Trophoblast cell (in vitro differentiated cells and primary cell): ENCODE data around the gene MESD.

Source experiments
- DNase-seq, 2 donors: peaks; one replicate each; pipeline ENCODE4 v3.0.0-alpha.2; 2016
- H2AFZ ChIP-seq: 2 replicates; pipeline ENCODE4 v1.6.1; 2013; ENCODE audit warnings: low read length, moderate library complexity, mild to moderate bottlenecking; ENCODE audit not compliant: insufficient read depth, poor library complexity
- H2AK5ac ChIP-seq: 2 replicates; pipeline ENCODE4 v1.6.1; 2013; ENCODE audit warnings: mild to moderate bottlenecking, low read length
- H2BK120ac ChIP-seq: 2 replicates; pipeline ENCODE4 v1.6.1; 2013; ENCODE audit warnings: low read length, mild to moderate bottlenecking, moderate library complexity; ENCODE audit not compliant: insufficient read depth, poor library complexity
- H2BK12ac ChIP-seq: 2 replicates; pipeline ENCODE4 v1.6.1; 2013; ENCODE audit warnings: mild to moderate bottlenecking, low read length, moderate library complexity
- H2BK5ac ChIP-seq: 2 replicates; pipeline ENCODE4 v1.6.1; 2013; ENCODE audit warnings: low read length, low read depth, moderate library complexity, mild to moderate bottlenecking; ENCODE audit not compliant: poor library complexity
- H3K14ac ChIP-seq: 2 replicates; pipeline ENCODE4 v1.6.1; 2013; ENCODE audit warnings: mild to moderate bottlenecking, low read length
- H3K18ac ChIP-seq: 2 replicates; pipeline ENCODE4 v1.6.1; 2013; ENCODE audit warnings: mild to moderate bottlenecking, low read length
- H3K23ac ChIP-seq: 2 replicates; pipeline ENCODE4 v1.6.1; 2013; ENCODE audit warnings: low read length
- H3K27ac ChIP-seq: 2 replicates; pipeline ENCODE4 v1.5.1; 2013; ENCODE audit warnings: low read depth, mild to moderate bottlenecking, inconsistent platforms, low read length, moderate library complexity
- H3K27me3 ChIP-seq: 2 replicates; pipeline ENCODE4 v1.6.1; 2013; ENCODE audit warnings: inconsistent platforms, mild to moderate bottlenecking, low read length, moderate library complexity; ENCODE audit not compliant: insufficient read depth
- H3K36me3 ChIP-seq, 2 experiments: 1 replicate in 1 of 2; 2 replicates in 1 of 2; pipeline ENCODE4 v1.6.1; 2013; ENCODE audit warnings: low read length in 2 of 2, mild to moderate bottlenecking in 2 of 2, moderate library complexity in 1 of 2; ENCODE audit not compliant: insufficient read depth in 2 of 2, control insufficient read depth in 1 of 2
- H3K4ac ChIP-seq: 2 replicates; pipeline ENCODE4 v1.6.1; 2013; ENCODE audit warnings: low read depth, mild to moderate bottlenecking, low read length, moderate library complexity
- H3K4me1 ChIP-seq, 2 experiments: 1 replicate in 1 of 2; 2 replicates in 1 of 2; pipeline ENCODE4 v1.6.1; 2013; ENCODE audit warnings: low read length in 2 of 2, mild to moderate bottlenecking in 2 of 2, moderate library complexity in 1 of 2; ENCODE audit not compliant: insufficient read depth in 2 of 2, control insufficient read depth in 1 of 2
- H3K4me2 ChIP-seq: 2 replicates; pipeline ENCODE4 v1.6.1; 2013; ENCODE audit warnings: inconsistent platforms, mild to moderate bottlenecking, low read length, moderate library complexity
- H3K4me3 ChIP-seq: 2 replicates; pipeline ENCODE4 v1.5.1; 2013; ENCODE audit warnings: mild to moderate bottlenecking, low read depth, low read length, inconsistent platforms
- H3K79me1 ChIP-seq: one replicate; pipeline ENCODE4 v1.6.1; 2013; ENCODE audit warnings: low read length
- H3K79me2 ChIP-seq: 2 replicates; pipeline ENCODE4 v1.6.1; 2013; ENCODE audit warnings: low read length, mild to moderate bottlenecking; ENCODE audit not compliant: control insufficient read depth, insufficient read depth, poor library complexity
- H3K9ac ChIP-seq: 2 replicates; pipeline ENCODE4 v1.6.1; 2013; ENCODE audit warnings: mild to moderate bottlenecking, low read length
- H3K9me3 ChIP-seq: 2 replicates; pipeline ENCODE4 v1.6.1; 2013; ENCODE audit warnings: low read depth, mild to moderate bottlenecking, control low read depth, inconsistent platforms, low read length; ENCODE audit not compliant: insufficient read depth
- H4K12ac ChIP-seq: 2 replicates; pipeline ENCODE4 v1.6.1; 2013; ENCODE audit warnings: low read depth, mild to moderate bottlenecking, low read length, moderate library complexity
- H4K8ac ChIP-seq: 2 replicates; pipeline ENCODE4 v1.6.1; 2013; ENCODE audit warnings: low read depth, mild to moderate bottlenecking, low read length, moderate library complexity
- H4K91ac ChIP-seq: one replicate; pipeline ENCODE4 v1.6.1; 2013; ENCODE audit warnings: low read depth, mild to moderate bottlenecking, low read length, moderate library complexity
- WGBS: extraction: QIAGEN DNeasy Blood & Tissue Kit; methylation state at CpG from one replicate; pipeline ENCODE4 v1.1.7; 2013; ENCODE audit warnings: missing lambda C conversion rate; ENCODE audit not compliant: insufficient read length, insufficient coverage; ENCODE audit errors: extremely low coverage; 5-methylcytosine and 5-hydroxymethylcytosine counted together

MESD gene

DNA sequence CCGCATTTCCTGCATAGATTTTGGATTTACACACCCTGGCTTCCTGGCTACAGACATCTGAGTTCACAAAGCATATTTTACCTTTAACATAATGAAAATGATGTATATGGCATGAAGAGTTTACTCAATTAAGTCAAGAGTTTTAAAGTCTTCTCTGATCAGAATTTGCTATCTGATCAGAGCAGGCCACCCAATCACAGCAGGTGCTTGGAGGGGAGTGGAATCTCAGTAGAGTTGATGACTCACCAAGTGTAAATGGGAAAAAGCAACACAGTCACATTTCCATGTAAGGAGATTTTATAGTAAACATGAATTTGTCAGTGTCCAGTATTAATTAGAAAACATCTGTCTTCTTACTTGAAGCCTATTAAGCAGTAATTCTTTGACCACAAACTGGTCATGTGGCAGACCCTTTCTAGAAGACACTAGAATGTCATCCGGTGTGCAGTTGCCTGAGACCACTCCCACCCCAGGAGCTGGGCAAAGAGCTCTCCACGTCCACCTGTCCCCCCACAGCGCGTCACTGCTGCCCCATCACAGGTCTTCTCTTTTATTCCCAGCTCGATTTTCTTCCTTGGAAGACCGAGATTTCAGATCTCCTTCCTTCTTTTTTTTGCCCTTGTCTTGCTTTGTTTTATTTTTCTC is 10.8 kb downstream of the MESD start:
- H3K4me1 ChIP-seq, result peaks cover 0 to 2% of the 10 kb centered on the region in 2 experiments
- no peak overlapping the region for H2BK120ac ChIP-seq
- no peak overlapping the region for H2BK12ac ChIP-seq
- no peak overlapping the region for H2AK5ac ChIP-seq
- no peak overlapping the region for H2BK5ac ChIP-seq
- H3K79me2 ChIP-seq, result no peaks in the 10 kb centered on the region
- H2AFZ ChIP-seq, result no peak overlapping the region
- no peak overlapping the region for H3K9ac ChIP-seq
- H3K27ac ChIP-seq, result no peak overlapping the region
- no peaks in the 10 kb centered on the region for H3K27me3 ChIP-seq
- H3K9me3 ChIP-seq, result no peaks in the 10 kb centered on the region
- H3K36me3 ChIP-seq, result peaks cover 18 to 20% of the 10 kb centered on the region in 2 experiments
- H3K23ac ChIP-seq, result no peak overlapping the region
- H3K18ac ChIP-seq, result no peak overlapping the region
- H3K4me3 ChIP-seq, result no peak overlapping the region
- no peak overlapping the region for H4K8ac ChIP-seq
- no peak overlapping the region for H3K4ac ChIP-seq
- no peak overlapping the region for H3K4me2 ChIP-seq
- H4K12ac ChIP-seq, result no peak overlapping the region
- H4K91ac ChIP-seq, result no peak overlapping the region
- DNase-seq, result peak in 1 of 2 donors; percentile 75
- H3K79me1 ChIP-seq, result no peaks in the 10 kb centered on the region
- WGBS, result no CpG with 5 or more reads among the region's 7 CpGs
- no peak overlapping the region for H3K14ac ChIP-seq

DNA sequence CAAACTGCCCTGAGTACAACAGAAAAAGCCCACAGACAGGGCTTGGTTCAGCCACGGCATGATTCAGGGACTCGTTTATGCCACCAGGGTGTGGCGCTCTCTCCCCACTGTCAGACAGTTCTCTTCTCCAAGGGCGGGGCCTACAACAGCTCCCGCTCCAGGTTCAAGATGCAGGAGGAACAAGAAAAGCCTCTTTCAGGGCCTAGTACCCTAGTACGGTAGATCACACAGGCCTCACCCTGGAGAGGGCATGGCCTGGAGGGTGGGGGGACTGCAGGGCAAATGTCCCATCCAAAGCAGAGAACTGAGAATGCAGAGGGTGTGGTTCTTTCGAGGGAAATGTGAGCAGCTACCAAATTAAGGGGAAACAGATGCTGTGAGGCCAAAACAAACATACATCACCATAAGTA is 12.0 kb downstream of the MESD start:
- Histone ChIP-seq H3K9ac (no peak overlapping the region), H3K4me1 (peaks cover 0 to 2% of the 10 kb centered on the region in 2 experiments), H2AFZ (no peak overlapping the region), H3K36me3 (peaks cover 18 to 20% of the 10 kb centered on the region in 2 experiments), H4K12ac (no peak overlapping the region), H3K27ac (no peak overlapping the region), H4K91ac (no peak overlapping the region), H4K8ac (no peak overlapping the region), H3K9me3 (no peaks in the 10 kb centered on the region), H2AK5ac (no peak overlapping the region), H3K79me2 (no peaks in the 10 kb centered on the region), H3K4ac (no peak overlapping the region), H3K27me3 (no peaks in the 10 kb centered on the region), H3K79me1 (no peaks in the 10 kb centered on the region), H2BK5ac (no peak overlapping the region), H2BK120ac (no peak overlapping the region), H3K4me2 (no peak overlapping the region), H3K4me3 (no peak overlapping the region), H3K23ac (no peak overlapping the region), H3K14ac (no peak overlapping the region), H3K18ac (no peak overlapping the region), H2BK12ac (no peak overlapping the region)
- WGBS, result no CpG with 5 or more reads among the region's 7 CpGs
- peak; percentile 58 to 78 for DNase-seq

DNA sequence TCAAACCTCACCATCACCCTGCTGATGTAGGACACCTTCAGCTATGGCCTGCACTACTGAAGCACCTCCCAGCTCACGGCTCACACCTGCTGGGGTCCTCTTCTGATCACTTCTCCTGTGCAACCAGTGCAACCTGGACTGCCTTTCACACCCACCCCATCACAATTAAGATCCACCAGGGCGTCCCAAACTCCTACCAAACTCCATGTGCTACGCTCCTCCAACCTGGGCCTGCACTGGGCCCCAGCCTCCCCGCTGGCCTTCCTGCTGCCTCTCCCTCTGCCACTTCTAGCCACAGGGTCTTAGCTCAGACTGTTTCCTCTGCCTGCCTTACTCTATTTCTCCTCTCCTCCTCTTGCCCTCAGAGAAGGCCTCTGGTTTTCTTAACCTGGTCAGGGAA is 12.8 kb downstream of the MESD start:
- H3K36me3 ChIP-seq, result peaks cover 20% of the 10 kb centered on the region in 2 experiments

DNA sequence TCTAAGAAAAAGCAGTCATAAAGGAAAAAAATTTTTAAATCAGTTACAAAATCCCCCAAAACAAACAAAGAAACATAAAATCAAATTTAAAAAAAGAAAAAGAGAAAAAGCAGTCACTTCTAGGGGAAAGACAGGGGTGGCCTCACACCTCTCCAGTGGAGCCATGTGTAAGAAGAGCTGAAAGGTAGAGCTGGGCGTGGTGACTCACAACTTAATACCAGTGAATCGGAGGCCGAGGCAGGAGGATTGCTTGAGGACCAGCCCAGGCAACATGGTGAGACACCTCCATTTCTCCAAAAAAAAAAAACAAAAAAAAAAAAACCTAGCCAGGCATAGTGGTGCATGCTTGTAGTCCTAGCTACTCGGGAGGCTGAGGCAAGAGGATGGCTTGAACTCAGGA is 14.7 kb downstream of the MESD start:
- Histone ChIP-seq H3K4me1 (peaks cover 6 to 10% of the 10 kb centered on the region in 2 experiments), H2BK120ac (no peak overlapping the region), H3K23ac (no peak overlapping the region), H3K27me3 (no peaks in the 10 kb centered on the region), H4K8ac (no peak overlapping the region), H3K79me2 (no peaks in the 10 kb centered on the region), H2AFZ (no peak overlapping the region), H3K27ac (no peak overlapping the region), H3K14ac (no peak overlapping the region), H3K4me3 (no peak overlapping the region), H3K36me3 (peaks cover 14 to 19% of the 10 kb centered on the region in 2 experiments), H4K12ac (no peak overlapping the region), H3K4me2 (no peak overlapping the region), H3K9me3 (no peaks in the 10 kb centered on the region), H3K79me1 (no peaks in the 10 kb centered on the region), H2BK12ac (no peak overlapping the region), H4K91ac (no peak overlapping the region), H2BK5ac (no peak overlapping the region), H2AK5ac (no peak overlapping the region), H3K18ac (no peak overlapping the region), H3K9ac (no peak overlapping the region), H3K4ac (no peak overlapping the region)
- WGBS, result no CpG with 5 or more reads among the region's 4 CpGs
- DNase-seq, result peak in 1 of 2 donors; percentile 18

More for the DNA sequence above, 12.8 kb downstream of the MESD start:
- Histone ChIP-seq H2BK120ac (no peak overlapping the region), H3K79me2 (no peaks in the 10 kb centered on the region), H3K9ac (no peak overlapping the region), H3K23ac (no peak overlapping the region), H3K79me1 (no peaks in the 10 kb centered on the region), H3K9me3 (no peaks in the 10 kb centered on the region), H3K18ac (peak overlapping the region; percentile 1), H3K4me1 (peaks cover 0 to 2% of the 10 kb centered on the region in 2 experiments), H3K27me3 (no peaks in the 10 kb centered on the region), H4K8ac (no peak overlapping the region), H2AK5ac (no peak overlapping the region), H3K4ac (peak overlapping the region; percentile 54), H2BK5ac (no peak overlapping the region), H2BK12ac (no peak overlapping the region), H3K4me2 (no peak overlapping the region), H3K14ac (no peak overlapping the region), H4K12ac (no peak overlapping the region), H2AFZ (no peak overlapping the region), H4K91ac (no peak overlapping the region), H3K27ac (no peak overlapping the region), H3K4me3 (no peak overlapping the region)
- no peak for DNase-seq
- WGBS, result no CpG with 5 or more reads among the region's 4 CpGs
